ENCODE data around the gene KRTAP12-3.
"Not testable (repeated sequence)": the region's sequence is repeated elsewhere in the genome, so short reads cannot be mapped to it uniquely, and the experiment has no call there.

Gene KRTAP12-3, protein sequence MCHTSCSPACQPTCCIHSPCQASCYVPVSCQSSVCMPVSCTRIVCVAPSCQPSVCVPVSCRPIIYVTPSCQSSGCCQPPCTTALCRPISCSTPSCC

DNA sequence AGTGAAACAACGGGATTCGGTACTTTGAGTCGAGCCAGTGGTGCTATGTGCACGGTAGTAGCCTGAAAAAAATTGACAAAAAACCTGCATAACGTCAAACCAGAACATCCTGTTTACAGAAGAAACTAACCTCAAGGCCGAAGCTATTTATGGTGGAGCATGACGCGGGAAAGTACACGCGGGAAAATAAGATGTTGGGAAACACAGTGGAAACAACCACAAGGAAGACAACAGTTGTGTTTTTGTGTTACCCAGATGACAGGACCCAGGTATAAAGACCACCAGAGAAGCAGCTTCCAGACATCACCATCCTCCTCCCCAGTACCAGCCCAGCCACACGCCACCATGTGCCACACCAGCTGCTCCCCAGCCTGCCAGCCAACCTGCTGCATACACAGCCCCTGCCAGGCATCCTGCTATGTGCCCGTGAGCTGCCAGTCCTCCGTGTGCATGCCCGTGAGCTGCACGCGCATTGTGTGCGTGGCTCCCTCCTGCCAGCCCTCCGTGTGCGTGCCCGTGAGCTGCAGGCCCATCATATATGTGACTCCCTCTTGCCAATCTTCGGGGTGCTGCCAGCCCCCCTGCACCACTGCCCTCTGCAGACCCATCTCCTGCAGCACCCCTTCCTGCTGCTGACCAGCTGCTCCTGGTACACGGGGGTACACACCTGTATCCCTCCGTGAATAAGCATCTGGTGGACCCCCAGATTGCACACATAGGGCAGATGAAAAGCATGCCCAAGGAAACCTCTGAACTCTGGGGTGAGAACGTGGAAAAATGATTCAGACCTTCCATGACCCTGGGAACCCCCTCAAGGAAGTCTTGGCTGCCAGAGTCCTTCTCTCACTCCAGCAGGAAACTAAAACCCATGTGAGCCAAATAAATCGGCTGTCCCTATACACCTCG lies at the start of gene KRTAP12-3:
KRTAP12-3 (plus strand) TSS at position 298 of the 906 bp plus-strand sequence; CDS start at position 346, 48 bp downstream.
- DNase-seq = peak; percentile 63

DNA sequence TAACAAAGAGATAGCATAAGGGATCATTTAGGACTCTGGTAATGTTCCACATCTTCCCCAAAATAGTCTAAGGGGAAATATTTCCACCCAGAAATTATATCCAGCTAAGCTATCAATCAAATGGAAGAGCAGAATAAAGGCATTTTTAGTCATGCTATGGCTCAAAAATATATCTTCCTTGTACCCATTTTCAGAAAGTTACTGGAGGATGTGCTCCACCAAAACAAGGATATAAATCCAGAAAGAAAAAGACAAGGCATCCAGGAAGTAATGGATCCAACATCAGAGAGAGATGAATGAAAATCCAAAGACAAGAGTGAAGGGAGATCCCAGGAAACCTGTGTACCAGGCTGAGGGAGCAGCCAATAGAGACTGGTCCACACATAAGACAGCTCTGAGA lies 48.5 kb upstream of the KRTAP12-3 start:
- DNase-seq = no peak

DNA sequence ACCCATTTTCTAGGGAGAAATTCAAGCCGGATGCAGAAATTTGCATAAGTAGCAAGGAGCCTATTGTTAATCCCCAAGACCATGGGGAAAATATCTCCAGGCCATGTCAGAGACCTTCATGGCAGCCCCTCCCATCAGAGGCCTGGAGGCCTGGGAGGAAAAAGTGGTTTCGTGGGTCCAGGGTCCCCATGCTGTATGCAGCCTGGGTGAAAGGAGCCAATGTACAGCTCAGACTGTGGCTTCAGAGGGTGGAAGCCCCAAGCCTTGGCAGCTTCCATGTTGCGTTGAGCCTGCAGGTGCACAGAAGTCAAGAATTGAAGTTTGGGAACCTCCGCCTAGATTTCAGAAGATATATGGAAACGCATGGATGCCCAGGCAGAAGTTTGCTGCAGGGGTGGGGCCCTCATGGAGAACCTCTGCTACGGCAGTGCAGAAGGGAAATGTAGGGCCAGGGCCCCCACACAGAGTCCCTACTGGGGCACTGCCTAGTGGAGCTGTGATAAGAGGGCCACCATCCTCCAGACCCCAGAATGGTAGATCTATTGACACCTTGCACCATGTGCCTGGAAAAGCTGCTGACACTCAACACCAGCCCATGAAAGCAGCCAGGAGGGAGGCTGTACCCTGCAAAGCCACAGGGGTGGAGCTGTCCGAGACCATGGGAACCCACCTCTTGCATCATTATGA lies 47.4 kb upstream of the KRTAP12-3 start:
- DNase-seq = not testable (repeated sequence)

DNA sequence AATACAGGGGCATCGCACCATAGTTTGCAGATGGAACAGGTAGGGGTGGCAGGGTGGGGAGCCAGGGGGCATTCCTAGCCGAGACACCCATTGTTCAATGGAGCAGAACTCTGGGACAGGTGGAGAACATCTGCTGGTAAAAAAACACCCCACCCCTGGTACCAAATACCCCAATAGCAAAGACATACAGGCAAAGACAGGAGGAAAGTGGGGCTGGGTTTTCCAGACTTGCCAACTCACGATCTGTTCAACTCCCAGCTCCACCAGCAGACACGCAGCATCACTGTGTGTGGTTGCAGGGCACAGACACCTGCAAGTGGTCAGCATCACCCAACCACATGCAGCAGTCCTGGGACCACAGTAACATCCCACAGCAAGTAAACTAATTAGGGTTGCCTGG lies 46.2 kb upstream of the KRTAP12-3 start:
- DNase-seq = no peak

DNA sequence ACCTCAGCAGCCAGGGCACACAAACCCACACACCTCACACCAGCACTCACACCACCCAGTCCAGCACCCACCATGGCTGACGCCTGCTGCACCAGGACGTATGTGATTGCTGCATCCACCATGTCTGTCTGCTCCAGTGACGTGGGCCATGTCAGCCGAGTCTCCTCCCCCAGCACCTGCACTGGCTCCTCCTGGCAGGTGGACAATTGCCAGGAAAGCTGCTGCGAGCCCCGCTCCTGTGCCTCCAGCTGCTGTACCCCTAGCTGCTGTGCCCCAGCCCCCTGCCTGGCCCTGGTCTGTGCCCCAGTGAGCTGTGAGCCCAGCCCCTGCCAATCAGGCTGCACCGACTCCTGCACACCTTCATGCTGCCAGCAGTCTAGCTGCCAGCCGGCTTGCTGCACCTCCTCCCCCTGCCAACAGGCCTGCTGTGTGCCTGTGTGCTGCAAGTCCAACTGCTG lies 45.7 kb upstream of the KRTAP12-3 start, which contains the start of gene KRTAP10-8:
KRTAP10-8 (plus strand) TSS at position 51 of the 458 bp plus-strand sequence; CDS start at position 73, 22 bp downstream.
- DNase-seq = no peak

DNA sequence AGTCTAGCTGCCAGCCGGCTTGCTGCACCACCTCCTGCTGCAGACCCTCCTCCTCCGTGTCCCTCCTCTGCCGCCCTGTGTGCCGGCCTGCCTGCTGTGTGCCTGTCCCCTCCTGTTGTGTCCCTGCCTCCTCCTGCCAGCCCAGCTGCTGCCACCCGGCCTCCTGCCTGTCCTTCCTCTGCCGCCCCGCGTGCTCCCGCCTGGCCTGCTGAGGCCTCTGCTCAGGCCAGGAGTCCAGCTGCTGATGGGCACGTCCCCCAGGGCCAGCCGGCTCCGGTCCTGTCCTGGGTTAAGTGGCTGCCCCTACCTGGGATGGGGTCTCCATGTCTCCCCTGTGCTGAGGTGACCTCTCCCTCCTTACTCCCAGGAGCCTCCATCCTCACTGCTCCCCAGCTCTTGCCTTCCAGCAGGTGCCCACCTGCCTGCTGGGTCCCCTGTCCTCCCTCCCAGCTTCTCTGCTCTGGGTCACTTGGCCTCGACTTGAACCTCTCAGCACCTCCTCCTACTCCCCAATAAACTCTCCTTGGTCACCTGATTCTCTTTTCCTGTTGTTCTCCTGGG lies 45.0 kb upstream of the KRTAP12-3 start:
- DNase-seq = no peak

DNA sequence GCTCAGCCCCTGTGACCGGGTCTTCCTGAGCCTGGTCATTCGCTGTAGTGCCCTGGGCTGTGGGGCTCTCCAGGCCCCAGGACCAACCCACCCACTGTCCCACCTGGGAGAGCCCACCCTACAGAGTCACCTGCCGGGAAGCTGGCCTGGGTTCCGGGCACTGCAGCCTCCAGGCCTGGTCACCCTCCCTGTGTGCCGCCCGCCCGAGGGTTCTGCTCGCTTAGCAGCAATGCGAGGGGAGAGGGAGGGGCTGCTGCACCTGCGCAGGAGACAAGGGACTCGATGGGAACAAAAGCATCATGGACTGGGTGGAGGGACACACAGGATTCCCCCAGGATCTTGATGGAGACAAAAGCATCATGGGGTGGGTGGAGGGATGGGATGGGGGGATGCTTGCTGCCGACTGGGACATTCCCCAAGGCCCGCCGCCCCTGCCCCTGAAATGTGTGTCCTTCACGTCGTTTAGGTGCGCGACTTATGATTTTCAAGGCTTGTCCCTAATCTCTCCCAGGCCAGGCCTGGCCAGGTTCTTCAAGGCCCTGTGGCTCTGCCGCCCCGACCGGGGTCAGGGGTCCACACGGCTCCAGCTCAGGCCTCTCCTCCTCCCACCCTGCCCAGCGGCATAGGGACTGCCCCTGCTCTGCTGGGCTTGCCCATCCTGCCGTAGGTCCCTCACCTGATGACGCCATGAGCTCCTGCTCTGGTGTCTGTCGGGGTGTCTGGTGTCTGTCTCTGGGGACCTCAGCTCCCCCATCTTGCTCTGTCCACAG lies 44.2 kb upstream of the KRTAP12-3 start:
- DNase-seq = no peak

DNA sequence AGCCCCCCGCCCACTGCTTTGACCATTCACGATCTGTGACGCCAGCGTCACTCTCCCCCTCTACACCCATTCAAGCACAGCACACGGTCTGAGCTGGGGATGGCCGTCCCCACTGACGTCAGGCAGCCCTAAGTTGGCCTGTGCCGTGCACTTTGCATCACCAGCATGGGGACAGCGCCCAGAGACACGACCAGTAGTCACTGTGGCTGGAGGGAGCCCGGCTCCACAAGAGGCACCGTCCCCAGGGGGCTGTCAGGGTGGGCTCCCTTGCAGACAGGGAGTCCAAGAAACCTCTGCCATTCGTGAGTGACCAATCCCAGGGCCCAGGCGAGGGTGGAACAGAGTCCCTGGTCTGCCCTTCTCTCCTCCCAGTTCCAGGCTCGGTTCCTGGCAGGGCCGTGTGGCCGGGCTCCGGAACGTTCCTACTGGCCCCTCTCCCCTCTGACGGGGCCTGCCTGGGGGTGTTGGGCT lies 43.5 kb upstream of the KRTAP12-3 start:
- DNase-seq = no peak

DNA sequence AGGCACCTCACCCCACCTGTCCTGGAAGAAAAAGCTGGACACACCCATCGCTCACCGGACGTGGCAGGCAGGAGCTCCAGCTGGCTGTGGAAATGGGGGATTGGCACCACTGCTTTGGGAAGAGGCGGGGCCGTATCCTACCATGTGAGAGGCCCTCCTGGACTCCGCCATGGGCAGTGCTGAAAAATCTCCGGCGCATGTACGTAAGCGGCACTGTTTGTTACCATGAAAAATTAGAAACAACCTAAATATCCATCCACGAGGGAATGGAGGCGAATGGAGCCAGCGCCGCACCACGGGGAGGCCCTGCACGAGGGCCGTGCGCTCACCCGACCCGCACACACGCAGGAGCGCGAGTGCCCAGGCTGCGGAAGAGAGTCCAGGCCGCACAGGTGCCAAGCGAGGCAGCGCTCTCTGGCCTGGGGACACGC lies 42.8 kb upstream of the KRTAP12-3 start:
- DNase-seq = no peak

DNA sequence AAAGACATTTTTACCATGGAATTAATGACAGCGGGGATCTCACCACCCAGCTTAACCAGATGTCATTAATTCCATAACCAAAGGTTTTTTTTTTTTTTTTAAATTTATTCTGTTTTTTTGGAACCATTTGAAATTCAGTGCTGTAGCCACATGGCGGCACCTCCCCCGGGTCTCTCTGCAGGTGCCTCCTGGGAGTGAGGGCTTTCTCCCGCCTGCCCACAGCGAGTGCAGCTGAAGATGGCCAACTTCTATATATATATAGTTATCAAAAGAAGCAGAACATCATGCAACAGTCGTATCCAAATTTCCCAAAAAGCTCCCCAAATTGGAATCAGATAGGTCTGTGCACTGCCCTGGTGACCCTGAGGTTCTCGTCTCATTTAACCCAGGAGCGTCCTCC lies 42.3 kb upstream of the KRTAP12-3 start:
- DNase-seq = no peak

DNA sequence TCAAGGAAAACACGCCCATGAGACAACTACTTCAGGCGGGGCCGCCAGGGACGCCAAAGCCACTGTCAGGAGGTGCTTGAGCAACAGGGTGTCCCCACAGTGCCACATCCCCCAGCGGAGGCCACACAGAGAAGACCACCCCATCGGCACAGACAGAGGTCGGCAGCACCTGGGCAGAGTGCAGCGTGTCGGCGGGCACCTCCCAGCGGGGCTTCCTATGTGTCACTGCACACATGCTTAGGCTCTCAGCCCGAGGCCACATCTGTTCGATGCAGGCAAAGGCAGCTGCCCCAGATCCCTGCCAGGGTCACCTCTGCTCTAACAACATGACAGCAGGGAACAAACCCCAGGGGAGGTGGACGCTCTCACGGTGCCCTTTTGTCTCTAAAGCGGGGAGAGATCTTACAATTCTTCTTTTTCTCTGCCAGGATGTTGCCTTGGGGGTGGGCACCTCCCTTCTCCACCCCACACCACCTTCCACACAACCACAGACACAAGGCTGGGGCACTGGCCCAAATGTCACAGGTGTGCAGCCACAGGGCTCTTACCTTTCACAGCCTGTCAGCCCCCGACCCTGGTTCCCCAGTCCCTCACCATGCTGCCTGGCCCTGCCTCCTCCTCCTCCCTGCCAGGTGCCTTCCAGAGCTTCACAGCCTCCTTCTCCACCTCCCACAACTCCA lies 41.7 kb upstream of the KRTAP12-3 start:
- no peak for DNase-seq

DNA sequence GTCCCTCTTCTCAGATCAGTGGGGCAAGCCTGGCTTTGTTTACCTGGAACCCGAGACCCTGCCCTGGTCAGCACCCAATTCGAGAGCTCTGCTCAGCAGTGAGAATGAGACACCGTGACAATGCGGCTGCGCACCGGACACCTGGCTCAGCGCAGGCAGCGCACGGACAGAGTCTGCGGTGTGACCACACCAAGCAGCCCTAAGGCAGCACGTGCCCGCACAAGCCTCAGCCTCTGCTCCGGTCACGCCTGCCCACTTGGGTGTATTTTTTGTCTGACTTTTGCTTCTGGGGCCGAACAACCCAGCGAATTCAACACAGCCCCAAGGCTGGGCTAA lies 41.2 kb upstream of the KRTAP12-3 start:
- DNase-seq = no peak

DNA sequence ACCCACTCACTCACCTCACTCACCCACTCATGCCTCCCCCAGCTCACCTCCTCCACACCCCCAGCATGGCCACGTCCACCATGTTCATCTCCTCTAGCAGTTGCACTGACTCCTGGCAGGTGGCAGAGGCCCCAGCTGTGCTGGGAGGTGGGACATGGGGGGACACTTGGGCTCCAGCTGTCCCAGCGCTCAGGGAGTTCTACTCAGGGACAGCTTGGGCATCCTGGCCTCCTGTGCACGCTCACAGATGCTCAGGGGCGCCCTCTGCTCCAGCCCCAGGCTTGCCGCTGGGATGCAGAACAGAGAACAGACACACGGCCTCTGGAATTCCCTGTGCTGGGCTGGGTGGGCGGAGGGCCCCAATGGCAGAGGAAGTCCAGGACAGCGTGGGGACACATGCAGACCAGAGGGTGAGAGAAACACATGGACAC lies 40.6 kb upstream of the KRTAP12-3 start:
- no peak for DNase-seq

DNA sequence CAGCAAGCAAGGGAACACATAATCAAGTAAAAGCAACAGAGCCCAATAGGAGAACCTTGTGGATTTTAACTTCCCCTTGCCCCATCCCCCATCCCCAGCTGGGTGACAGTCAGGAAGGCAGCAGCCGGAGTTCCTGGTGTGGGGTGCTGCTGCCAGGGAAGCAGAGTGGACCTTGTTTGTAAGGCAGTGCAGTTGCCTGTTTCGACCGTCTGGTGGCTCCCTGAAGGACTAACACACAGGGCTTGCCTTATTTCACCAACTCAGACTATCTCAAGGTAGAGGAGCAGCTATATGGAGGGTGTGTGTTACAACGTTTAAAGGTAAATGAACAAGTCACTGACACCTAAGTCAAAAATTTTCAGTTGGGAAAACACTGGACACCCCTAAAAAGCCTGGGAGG lies 39.2 kb upstream of the KRTAP12-3 start:
- DNase-seq = peak; percentile 22

DNA sequence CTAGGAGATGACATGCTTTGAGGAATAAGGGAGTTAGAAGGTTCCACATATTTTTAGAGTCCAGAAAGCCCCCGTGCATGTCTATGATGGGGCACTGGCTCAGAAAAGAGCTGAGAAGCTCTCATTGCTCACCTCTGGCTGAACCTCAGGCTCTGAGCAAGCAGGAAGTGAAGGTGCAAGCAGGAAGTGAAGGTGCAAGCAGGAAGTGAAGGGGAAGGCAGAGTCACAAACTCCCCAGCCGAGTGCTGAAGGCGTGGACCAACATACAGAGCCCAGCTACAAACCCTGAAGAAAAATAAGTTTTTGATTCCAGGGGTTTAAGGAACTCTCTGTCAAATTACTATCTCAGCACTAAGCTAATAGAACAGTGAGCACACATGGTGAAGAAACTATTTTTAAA lies 38.8 kb upstream of the KRTAP12-3 start:
- DNase-seq = peak; percentile 76

DNA sequence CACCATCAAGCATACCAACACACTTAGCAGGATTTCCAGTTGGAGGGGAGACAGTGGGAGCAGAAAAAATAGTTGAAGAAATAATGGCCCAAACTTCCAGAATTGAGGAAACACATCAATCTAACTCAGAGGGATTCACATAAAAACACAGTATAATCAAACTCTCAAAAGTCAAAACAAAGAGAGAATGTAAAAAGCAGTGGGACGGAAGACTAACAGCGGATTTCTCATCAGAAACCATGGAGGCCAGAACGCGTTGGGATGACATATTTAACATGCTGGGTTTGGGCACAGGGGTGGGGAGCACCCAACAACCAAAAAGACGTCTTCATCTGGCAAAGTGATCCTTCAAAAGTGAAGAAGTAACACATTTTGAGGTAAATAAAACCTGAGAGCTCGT lies 37.8 kb upstream of the KRTAP12-3 start:
- DNase-seq = no peak

DNA sequence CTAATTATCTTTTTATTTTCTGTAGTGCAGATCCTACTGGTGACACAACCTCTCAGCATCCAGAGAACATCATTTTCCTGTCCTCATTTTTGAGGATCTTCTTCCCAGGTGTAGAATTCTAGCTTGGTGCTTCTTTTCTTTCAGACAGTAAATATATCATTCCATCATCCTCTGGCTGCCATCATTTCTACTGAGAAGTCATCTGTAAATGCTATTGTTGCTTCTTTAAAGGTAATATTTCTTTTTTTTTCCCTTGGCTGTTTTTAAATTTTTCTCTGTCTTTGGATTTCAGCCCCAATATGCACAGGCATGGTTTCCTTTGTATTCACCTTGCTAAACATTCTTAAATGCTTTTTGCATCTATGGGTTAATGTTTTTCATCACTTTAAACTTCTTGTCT lies 34.2 kb upstream of the KRTAP12-3 start:
- no peak for DNase-seq

DNA sequence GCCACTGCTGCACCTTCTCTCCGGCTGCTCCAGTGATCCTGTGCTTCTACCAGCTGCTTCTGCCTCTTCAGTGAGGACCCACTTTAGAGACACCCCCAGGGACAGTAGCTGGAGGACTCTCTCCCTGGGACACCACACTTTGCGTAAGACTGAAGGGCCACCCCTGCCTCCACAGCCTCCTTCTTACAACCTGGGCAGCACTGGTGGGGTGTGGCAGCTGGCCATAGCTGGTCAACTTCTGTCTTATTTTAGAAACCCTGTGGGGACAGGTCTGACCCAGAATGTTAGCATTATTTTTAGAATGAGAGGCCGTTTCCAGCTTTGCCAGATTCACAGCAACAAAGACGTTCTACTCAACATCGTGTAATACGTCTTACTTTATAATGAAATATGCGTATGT lies 32.0 kb upstream of the KRTAP12-3 start:
- DNase-seq = no peak

DNA sequence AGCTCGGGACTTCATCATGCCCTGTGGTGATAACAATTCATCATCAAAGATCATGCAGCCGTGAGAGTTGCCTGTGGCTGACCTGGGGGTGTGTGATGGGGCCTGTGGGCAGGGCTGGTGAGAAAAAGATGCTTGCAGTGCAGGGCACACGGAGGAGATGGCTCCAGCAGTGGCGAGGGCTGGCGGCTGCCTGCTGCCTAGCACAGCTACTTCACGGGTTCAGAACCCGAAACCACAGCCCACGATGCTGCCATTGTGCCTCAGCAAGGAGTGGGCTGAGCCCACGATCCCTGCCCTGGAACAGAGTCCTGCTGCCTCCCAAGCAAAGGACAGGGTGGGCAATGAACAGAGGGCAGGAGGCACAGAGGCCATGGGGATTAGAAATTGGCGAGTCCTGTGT lies 31.5 kb upstream of the KRTAP12-3 start:
- DNase-seq = no peak

DNA sequence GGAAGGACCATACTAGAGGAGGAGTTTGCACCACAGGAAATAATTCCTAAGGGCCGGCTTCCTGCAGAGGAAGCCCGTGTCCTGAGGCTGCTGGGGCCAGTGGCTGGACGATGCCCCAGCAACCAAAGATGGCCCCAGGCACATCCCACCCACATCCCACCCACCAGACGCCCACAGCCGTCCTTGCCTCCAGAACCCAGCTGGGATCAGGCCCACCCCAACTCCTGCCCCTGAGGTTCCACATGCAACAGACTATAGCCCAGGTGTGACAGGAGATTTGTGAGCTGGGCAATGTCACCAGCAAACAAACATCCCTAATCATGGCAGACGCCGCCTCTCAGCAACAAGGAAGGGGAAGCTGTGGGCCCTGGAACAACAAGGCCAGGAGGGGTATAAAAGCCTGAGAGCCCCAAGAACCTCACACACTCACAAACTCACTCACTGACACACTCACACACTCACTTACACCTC lies 31.0 kb upstream of the KRTAP12-3 start, which contains the start of gene KRTAP10-9:
KRTAP10-9 (plus strand) TSS at position 421 of the 471 bp plus-strand sequence. CDS start 79 bp downstream, outside the sequence.
- DNase-seq = no peak

DNA sequence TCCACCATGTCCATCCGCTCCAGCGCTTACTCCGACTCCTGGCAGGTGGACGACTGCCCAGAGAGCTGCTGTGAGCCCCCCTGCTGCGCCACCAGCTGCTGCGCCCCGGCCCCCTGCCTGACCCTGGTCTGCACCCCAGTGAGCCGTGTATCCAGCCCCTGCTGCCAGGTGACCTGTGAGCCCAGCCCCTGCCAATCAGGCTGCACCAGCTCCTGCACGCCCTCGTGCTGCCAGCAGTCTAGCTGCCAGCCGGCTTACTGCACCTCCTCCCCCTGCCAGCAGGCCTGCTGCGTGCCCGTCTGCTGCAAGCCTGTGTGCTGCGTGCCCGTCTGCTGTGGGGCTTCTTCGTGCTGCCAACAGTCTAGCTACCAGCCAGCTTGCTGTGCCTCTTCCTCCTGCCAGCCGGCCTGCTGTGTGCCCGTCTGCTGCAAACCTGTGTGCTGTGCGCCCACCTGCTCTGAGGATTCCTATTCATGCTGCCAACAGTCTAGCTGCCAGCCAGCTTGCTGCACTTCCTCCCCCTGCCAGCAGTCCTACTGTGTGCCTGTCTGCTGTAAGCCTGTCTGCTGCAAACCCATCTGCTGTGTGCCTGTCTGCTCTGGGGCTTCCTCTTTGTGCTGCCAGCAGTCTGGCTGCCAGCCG lies 30.4 kb upstream of the KRTAP12-3 start:
- not testable (repeated sequence) for DNase-seq
